Fibroblast of skin of right biceps (primary cell): ENCODE measurements around the gene B4GALT5.
A peak's percentile ranks its signal among the peaks of the same experiment; 100 is the strongest.
"Not testable (repeated sequence)": the region's sequence is repeated elsewhere in the genome, so short reads cannot be mapped to it uniquely, and the experiment has no call there.

Source experiments
- DNase-seq: peaks from one replicate; pipeline ENCODE4 v3.0.0-alpha.2; 2013

The B4GALT5 gene

GRCh38 chr20:49677777-49678758 lies 35.6 kb downstream of the B4GALT5 start:
- DNase-seq, result no peak

- peak; percentile 68 for DNase-seq
Observed at GRCh38 chr20:49676581-49677291, 36.9 kb downstream of the B4GALT5 start.

- DNase-seq, result peak; percentile 54
Observed at GRCh38 chr20:49675368-49676151, 38.1 kb downstream of the B4GALT5 start.

- DNase-seq, result peak; percentile 65
Observed at GRCh38 chr20:49674383-49675352, 39.0 kb downstream of the B4GALT5 start.

GRCh38 chr20:49672096-49672664 lies 41.5 kb downstream of the B4GALT5 start:
- no peak for DNase-seq

GRCh38 chr20:49671433-49671832 lies 42.2 kb downstream of the B4GALT5 start:
- no peak for DNase-seq

- no peak for DNase-seq
Observed at GRCh38 chr20:49669601-49670189, 44.0 kb downstream of the B4GALT5 start.

- DNase-seq, result not testable (repeated sequence)
Observed at GRCh38 chr20:49668878-49669195, 44.8 kb downstream of the B4GALT5 start.

GRCh38 chr20:49668181-49668877 lies 45.3 kb downstream of the B4GALT5 start:
- DNase-seq, result no peak

- no peak for DNase-seq
Observed at GRCh38 chr20:49666911-49667310, 46.8 kb downstream of the B4GALT5 start.

GRCh38 chr20:49665796-49666195 lies 47.9 kb downstream of the B4GALT5 start:
- no peak for DNase-seq

GRCh38 chr20:49664612-49665313 lies 48.9 kb downstream of the B4GALT5 start:
- DNase-seq, result no peak

GRCh38 chr20:49663112-49663511 lies 50.6 kb downstream of the B4GALT5 start:
- DNase-seq, result no peak

- no peak for DNase-seq
Observed at GRCh38 chr20:49661560-49662329, 51.9 kb downstream of the B4GALT5 start.

- no peak for DNase-seq
Observed at GRCh38 chr20:49660912-49661311, 52.8 kb downstream of the B4GALT5 start.

- DNase-seq, result no peak
Observed at GRCh38 chr20:49659056-49659455, 54.6 kb downstream of the B4GALT5 start.

GRCh38 chr20:49658508-49658907 lies 55.2 kb downstream of the B4GALT5 start:
- no peak for DNase-seq

GRCh38 chr20:49657118-49657901 lies 56.4 kb downstream of the B4GALT5 start:
- peak; percentile 66 for DNase-seq
